OCI-M2 (cell line): ENCODE data around the gene RAB11FIP4.

Experiments
- DNase-seq: peaks from one replicate; lab custom pipeline; 2025; ENCODE audit not compliant: unreplicated experiment; lab: John Stamatoyannopoulos, UW

Gene RAB11FIP4

GRCh38 chr17:31564883-31565301 lies 173.4 kb downstream of the RAB11FIP4 start:
- DNase-seq = no peak

GRCh38 chr17:31565652-31566051 lies 174.2 kb downstream of the RAB11FIP4 start:
- DNase-seq = no peak

GRCh38 chr17:31566247-31566991 lies 174.9 kb downstream of the RAB11FIP4 start:
- DNase-seq = no peak

GRCh38 chr17:31566992-31567373 lies 175.5 kb downstream of the RAB11FIP4 start:
- no peak for DNase-seq

- DNase-seq = no peak
These were observed 176.6 kb downstream of the RAB11FIP4 start for GRCh38 chr17:31568121-31568520.

GRCh38 chr17:31568539-31568938 lies 177.1 kb downstream of the RAB11FIP4 start:
- DNase-seq = no peak

GRCh38 chr17:31570231-31570630 lies 178.8 kb downstream of the RAB11FIP4 start:
- no peak for DNase-seq

GRCh38 chr17:31570951-31571892 lies 179.7 kb downstream of the RAB11FIP4 start:
- DNase-seq = no peak

- DNase-seq = no peak
These were observed 180.9 kb downstream of the RAB11FIP4 start for GRCh38 chr17:31572341-31572740.

GRCh38 chr17:31573047-31573446 lies 181.6 kb downstream of the RAB11FIP4 start:
- no peak for DNase-seq

GRCh38 chr17:31573861-31574260 lies 182.4 kb downstream of the RAB11FIP4 start:
- DNase-seq = no peak

GRCh38 chr17:31574458-31574857 lies 183.0 kb downstream of the RAB11FIP4 start:
- DNase-seq = no peak

GRCh38 chr17:31575043-31575442 lies 183.6 kb downstream of the RAB11FIP4 start:
- DNase-seq = no peak

GRCh38 chr17:31579265-31579664 lies 187.8 kb downstream of the RAB11FIP4 start:
- DNase-seq = no peak

- no peak for DNase-seq
These were observed 188.8 kb downstream of the RAB11FIP4 start for GRCh38 chr17:31580316-31580705.

- no peak for DNase-seq
These were observed 189.4 kb downstream of the RAB11FIP4 start for GRCh38 chr17:31580706-31581490.

GRCh38 chr17:31581491-31581890 lies 190.0 kb downstream of the RAB11FIP4 start:
- DNase-seq = no peak

- no peak for DNase-seq
These were observed 190.9 kb downstream of the RAB11FIP4 start for GRCh38 chr17:31582151-31582907.

GRCh38 chr17:31583772-31584356 lies 192.4 kb downstream of the RAB11FIP4 start:
- no peak for DNase-seq
